GM18951 (cell line): Measurements from ENCODE around the gene STIMATE.

Source experiments
- POLR2A ChIP-seq: IDR thresholded peaks from 4 replicates; pipeline ENCODE4 v1.6.1; 2011; ENCODE audit warnings: mild to moderate bottlenecking; ENCODE audit not compliant: insufficient read length, insufficient read depth; ENCODE audit errors: extremely low read depth
- in situ Hi-C: fragments of 300-500 bp; cut with MboI; formaldehyde crosslinking; loops from one replicate; pipeline ENCODE4 v1.12.0; 2022; ENCODE audit warnings: low sequenced_read_pairs, mixed read lengths, inconsistent platforms; ENCODE audit not compliant: unreplicated experiment

The STIMATE gene

GRCh38 chr3:52887166-52887565, 10.2 kb downstream of the STIMATE start:
- no peak for TF ChIP-seq POLR2A
- in situ Hi-C loops, result no loop called here

DNA sequence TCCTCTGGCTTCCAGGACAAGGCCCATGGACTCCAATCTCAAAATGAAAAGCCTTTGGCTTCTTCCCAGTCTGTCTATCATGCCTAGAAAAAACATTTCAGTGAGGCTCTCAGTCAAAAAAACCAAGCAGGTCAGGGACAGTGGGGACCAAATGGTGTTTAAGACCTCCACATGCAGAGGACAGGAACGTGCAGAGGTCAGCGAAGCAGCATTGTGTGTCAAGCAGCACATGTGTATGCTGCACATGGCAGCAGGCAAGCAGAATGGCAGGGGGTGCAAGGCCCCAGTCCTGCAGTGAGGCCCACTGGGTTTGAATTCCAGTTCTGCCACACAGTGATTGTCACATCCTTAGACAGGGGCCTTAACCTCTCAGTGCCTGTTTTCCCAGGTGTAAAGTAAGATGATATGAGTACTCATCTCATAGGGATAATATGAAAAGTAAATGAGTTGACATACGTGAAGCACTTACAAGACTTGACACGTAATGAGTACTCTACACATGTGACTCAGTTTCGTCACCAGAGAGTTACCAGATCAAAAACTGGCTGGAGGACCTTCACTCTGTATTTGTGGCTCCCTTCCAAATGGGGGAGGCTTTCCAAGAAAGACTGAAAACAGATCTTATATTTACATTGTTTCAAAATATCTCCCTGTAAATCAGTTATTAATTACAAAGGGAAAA, 11.2 kb downstream of the STIMATE start:
- in situ Hi-C loops, result no loop called here
- no peak for TF ChIP-seq POLR2A

- no peak for TF ChIP-seq POLR2A
- in situ Hi-C loops, result no loop called here
Observed at GRCh38 chr3:52882377-52882776, 15.0 kb downstream of the STIMATE start.

DNA sequence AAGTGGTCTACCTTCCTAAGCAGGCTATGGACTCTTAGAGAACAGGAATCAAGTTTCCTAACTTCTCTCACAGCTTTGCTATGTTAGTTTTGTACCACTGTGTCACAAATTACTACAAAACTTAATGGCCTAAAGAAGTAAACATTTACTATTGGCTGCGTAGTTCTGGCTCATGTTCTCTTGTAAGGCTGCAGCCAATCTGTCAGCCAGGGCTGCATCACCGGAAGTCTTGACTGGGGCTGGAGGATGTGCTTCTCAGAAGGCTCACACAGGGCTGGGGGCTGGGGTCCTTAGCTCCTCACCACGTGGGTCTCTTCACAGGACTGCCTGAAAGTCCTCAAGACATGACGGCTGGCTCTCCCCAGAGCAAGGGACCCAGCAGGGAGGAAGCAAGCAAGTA, 15.5 kb downstream of the STIMATE start:
- in situ Hi-C loops, result no loop called here
- no peak for TF ChIP-seq POLR2A

DNA sequence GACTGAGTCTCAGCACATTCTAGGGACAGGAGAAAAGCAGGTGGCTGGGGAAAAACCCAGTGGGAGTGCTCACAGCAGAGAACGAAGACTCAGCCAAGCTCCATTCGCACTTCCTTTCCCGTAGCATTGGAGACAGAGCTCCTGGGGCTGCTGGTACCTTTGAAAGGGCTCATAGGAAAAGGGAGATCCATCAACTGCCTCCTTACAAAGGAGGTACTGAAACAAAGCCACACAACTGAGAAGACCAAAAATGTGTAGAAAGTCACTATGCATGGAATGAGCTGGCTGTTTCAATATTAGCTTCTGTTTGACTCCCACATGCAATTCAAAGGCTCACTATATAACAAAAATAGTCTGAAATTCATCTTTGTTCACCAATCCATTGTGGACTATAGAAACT, 16.9 kb downstream of the STIMATE start:
- TF ChIP-seq POLR2A, result no peak
- in situ Hi-C loops, result no loop called here

- in situ Hi-C loops, result no loop called here
- TF ChIP-seq POLR2A, result no peak
Observed at GRCh38 chr3:52880047-52880446, 17.3 kb downstream of the STIMATE start.

- in situ Hi-C loops, result no loop called here
- no peak for TF ChIP-seq POLR2A
Observed at GRCh38 chr3:52879581-52879980, 17.8 kb downstream of the STIMATE start.

DNA sequence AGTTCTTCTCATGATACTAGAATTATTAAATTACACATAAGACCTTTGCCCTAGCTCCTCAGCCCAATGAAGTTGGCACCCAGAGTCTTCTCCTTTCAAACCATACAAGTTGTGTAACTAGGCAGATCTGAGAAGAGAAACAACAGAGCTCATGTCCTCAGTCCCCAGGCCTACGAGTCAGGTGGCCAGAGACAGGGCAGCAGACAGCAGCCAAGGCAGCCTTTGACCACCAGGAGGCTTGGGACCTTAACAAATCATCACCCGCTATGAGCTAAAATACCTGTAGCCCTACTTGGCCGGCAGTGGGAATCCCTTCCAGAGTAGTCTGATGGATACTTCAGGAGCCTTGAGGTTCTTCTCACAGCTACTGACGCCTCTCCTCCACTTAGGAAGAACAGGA, 18.3 kb downstream of the STIMATE start:
- in situ Hi-C loops, result no loop called here
- TF ChIP-seq POLR2A, result no peak

DNA sequence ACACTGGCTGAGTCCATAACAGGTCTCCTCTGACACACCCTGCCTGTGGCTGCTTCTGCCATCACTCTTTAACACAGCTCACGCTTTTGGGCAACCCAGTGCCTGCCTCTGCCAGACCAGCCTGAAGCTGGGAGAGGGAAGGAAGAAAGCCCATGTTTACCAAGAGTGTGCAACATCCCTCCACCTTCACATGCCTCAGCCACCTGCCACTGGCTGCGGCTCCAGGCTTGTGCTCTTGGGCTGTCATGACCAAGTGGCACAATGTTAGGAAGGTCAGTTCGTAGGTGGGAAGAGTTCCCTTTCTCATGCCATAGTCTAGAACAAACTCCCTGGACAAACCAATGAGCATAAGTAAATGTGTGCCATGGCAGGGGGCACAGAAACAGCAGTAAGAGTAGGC, 20.3 kb downstream of the STIMATE start:
- in situ Hi-C loops, result no loop called here
- no peak for TF ChIP-seq POLR2A

DNA sequence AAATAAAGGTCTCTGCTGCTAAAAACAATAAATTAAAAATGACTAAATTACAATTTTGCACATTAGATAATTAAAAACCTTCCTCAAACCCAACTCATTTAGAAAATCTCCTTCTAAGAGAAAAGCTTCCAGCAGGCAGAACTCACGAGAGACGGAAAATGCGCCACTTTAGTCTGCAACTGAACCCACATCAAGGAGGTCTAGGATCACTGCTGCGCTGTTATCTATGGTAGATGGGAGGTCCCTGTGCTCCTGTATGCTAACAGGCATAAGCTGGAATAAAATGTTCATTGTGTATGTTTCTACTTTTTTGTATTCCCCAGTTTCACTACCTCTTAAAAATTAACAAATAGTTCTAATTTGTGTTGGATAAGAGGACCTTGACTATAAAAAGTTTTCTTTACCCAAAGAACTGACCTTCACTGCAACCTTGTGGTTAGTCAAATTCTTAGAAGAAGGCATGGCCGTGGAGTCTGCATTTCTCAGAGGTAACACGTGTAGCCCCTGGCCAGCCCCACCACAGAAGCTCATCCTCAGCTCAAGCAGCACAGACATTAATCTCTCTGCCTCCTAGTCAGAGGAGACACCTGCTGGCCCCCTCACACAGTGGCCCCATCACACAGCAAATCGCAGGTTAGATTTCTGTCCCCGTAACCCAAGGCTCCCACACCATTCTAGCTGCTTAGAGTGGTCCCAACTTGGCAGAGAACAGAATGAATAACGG, 22.3 kb downstream of the STIMATE start:
- in situ Hi-C loops, result no loop called here
- TF ChIP-seq POLR2A, result no peak

GRCh38 chr3:52874160-52874701, 23.1 kb downstream of the STIMATE start:
- in situ Hi-C loops, result no loop called here
- TF ChIP-seq POLR2A, result no peak

- in situ Hi-C loops, result no loop called here
Observed at GRCh38 chr3:52873433-52874159, 23.8 kb downstream of the STIMATE start.

GRCh38 chr3:52872245-52872644, 25.1 kb downstream of the STIMATE start:
- no peak for TF ChIP-seq POLR2A
- in situ Hi-C loops, result no loop called here

More at GRCh38 chr3:52873433-52874159, 23.8 kb downstream of the STIMATE start:
- no peak for TF ChIP-seq POLR2A
